H9 (cell line): Measurements from ENCODE around the gene SREBF1. TPM values are rescaled to one million over a fixed set of nuclear protein-coding genes. Genes with fewer than 3 reads are reported as not detected.

Experiments used
- DNase-seq: peaks from one replicate; pipeline ENCODE4 v3.0.0-alpha.2; 2017
- H2AFZ ChIP-seq: one replicate; pipeline ENCODE4 v1.6.1; 2013; ENCODE audit warnings: mild to moderate bottlenecking, low read length, control low read depth, moderate library complexity
- H2AK5ac ChIP-seq: 2 replicates; pipeline ENCODE4 v1.6.1; 2013; ENCODE audit warnings: low read length, control low read depth, mixed read lengths; ENCODE audit not compliant: insufficient read length
- H2BK120ac ChIP-seq: one replicate; pipeline ENCODE4 v1.6.1; 2013; ENCODE audit warnings: low read depth, mild to moderate bottlenecking, low read length, control low read depth, inconsistent platforms; ENCODE audit not compliant: poor library complexity, severe bottlenecking
- H2BK12ac ChIP-seq: 2 replicates; pipeline ENCODE4 v1.6.1; 2013; ENCODE audit warnings: low read length, control low read depth, mixed read lengths, low read depth; ENCODE audit not compliant: insufficient read length
- H2BK15ac ChIP-seq: 2 replicates; pipeline ENCODE4 v1.6.1; 2013; ENCODE audit warnings: low read depth, low read length, control low read depth
- H2BK20ac ChIP-seq: one replicate; pipeline ENCODE4 v1.6.1; 2013; ENCODE audit warnings: low read depth, mild to moderate bottlenecking, low read length, control low read depth, inconsistent platforms; ENCODE audit not compliant: poor library complexity, severe bottlenecking
- H2BK5ac ChIP-seq: 2 replicates; pipeline ENCODE4 v1.6.1; 2013; ENCODE audit warnings: low read length, control low read depth, mixed read lengths; ENCODE audit not compliant: insufficient read length
- H3K14ac ChIP-seq: 2 replicates; pipeline ENCODE4 v1.6.1; 2013; ENCODE audit warnings: low read length, control low read depth; ENCODE audit not compliant: insufficient read depth
- H3K18ac ChIP-seq: 2 replicates; pipeline ENCODE4 v1.6.1; 2013; ENCODE audit warnings: low read depth, mild to moderate bottlenecking, mixed read lengths, low read length, control low read depth; ENCODE audit not compliant: insufficient read length
- H3K23ac ChIP-seq: 2 replicates; pipeline ENCODE4 v1.6.1; 2013; ENCODE audit warnings: low read length, control low read depth, mixed read lengths, low read depth; ENCODE audit not compliant: insufficient read length
- H3K23me2 ChIP-seq: 2 replicates; pipeline ENCODE4 v1.6.1; 2013; ENCODE audit warnings: low read depth, mild to moderate bottlenecking, mixed read lengths, low read length, control low read depth; ENCODE audit not compliant: insufficient read length, poor library complexity, severe bottlenecking
- H3K27ac ChIP-seq: 2 replicates; pipeline ENCODE4 v1.5.1; 2013; ENCODE audit warnings: low read length, control low read depth, mixed read lengths, low read depth; ENCODE audit not compliant: insufficient read length
- H3K27me3 ChIP-seq: 2 replicates; pipeline ENCODE4 v1.6.1; 2013; ENCODE audit warnings: low read length, control low read depth, inconsistent platforms; ENCODE audit not compliant: insufficient read depth
- H3K4ac ChIP-seq: 2 replicates; pipeline ENCODE4 v1.6.1; 2013; ENCODE audit warnings: low read depth, mild to moderate bottlenecking, control low read depth, inconsistent platforms, low read length, moderate library complexity
- H3K4me1 ChIP-seq: 2 replicates; pipeline ENCODE4 v1.6.1; 2013; ENCODE audit warnings: low read length, control low read depth, inconsistent platforms; ENCODE audit not compliant: insufficient read depth
- H3K4me2 ChIP-seq: 2 replicates; pipeline ENCODE4 v1.6.1; 2013; ENCODE audit warnings: low read length, control low read depth, mixed read lengths; ENCODE audit not compliant: insufficient read length, insufficient read depth
- H3K56ac ChIP-seq: 2 replicates; pipeline ENCODE4 v1.6.1; 2013; ENCODE audit warnings: low read depth, mild to moderate bottlenecking, mixed read lengths, low read length, control low read depth; ENCODE audit not compliant: insufficient read length
- H3K79me1 ChIP-seq: 2 replicates; pipeline ENCODE4 v1.6.1; 2013; ENCODE audit warnings: low read depth, mild to moderate bottlenecking, moderate library complexity, low read length, control low read depth, inconsistent platforms; ENCODE audit not compliant: insufficient read depth, poor library complexity, severe bottlenecking
- H3K79me2 ChIP-seq: 2 replicates; pipeline ENCODE4 v1.6.1; 2013; ENCODE audit warnings: low read length, control low read depth, inconsistent platforms; ENCODE audit not compliant: insufficient read depth
- H3K9ac ChIP-seq: 2 replicates; pipeline ENCODE4 v1.6.1; 2013; ENCODE audit warnings: low read length, control low read depth, mixed read lengths; ENCODE audit not compliant: insufficient read length; ENCODE audit errors: extremely low read depth
- H3K9me3 ChIP-seq: one replicate; pipeline ENCODE4 v1.6.1; 2013; ENCODE audit warnings: low read depth, low read length, inconsistent platforms; ENCODE audit not compliant: control insufficient read depth
- H3T11ph ChIP-seq: one replicate; pipeline ENCODE4 v1.6.1; 2013; ENCODE audit warnings: mild to moderate bottlenecking, low read length, control low read depth, inconsistent platforms
- H4K20me1 ChIP-seq: one replicate; pipeline ENCODE4 v1.6.1; 2013; ENCODE audit not compliant: control insufficient read depth, insufficient read length, insufficient read depth
- H4K5ac ChIP-seq: 2 replicates; pipeline ENCODE4 v1.6.1; 2013; ENCODE audit warnings: low read depth, mild to moderate bottlenecking, mixed read lengths, low read length, control low read depth; ENCODE audit not compliant: insufficient read length
- H4K8ac ChIP-seq: replicated peaks from 2 replicates; pipeline ENCODE4 v1.6.1; 2013; ENCODE audit warnings: low read length, control low read depth, mixed read lengths, low read depth; ENCODE audit not compliant: insufficient read length
- H4K91ac ChIP-seq: 2 replicates; pipeline ENCODE4 v1.6.1; 2013; ENCODE audit warnings: low read depth, mild to moderate bottlenecking, moderate library complexity, mixed read lengths, low read length, control low read depth; ENCODE audit not compliant: insufficient read length
- H3K27ac Mint-ChIP-seq, 3 experiments: 2 replicates in 2 of 3; 3 replicates in 1 of 3; pipeline ENCODE4 v1.8.0; 2020 to 2021; ENCODE audit warnings: mixed read lengths in 3 of 3, mild to moderate bottlenecking in 1 of 3, moderate library complexity in 1 of 3
- H3K27me3 Mint-ChIP-seq: 2 replicates; pipeline ENCODE4 v1.8.0; 2021; ENCODE audit warnings: low read depth, mild to moderate bottlenecking, moderate library complexity, mixed read lengths
- H3K36me3 Mint-ChIP-seq, 3 experiments: 2 replicates in 2 of 3; 3 replicates in 1 of 3; pipeline ENCODE4 v1.8.0; 2020 to 2021; ENCODE audit warnings: low read depth in 3 of 3, mixed read lengths in 3 of 3; ENCODE audit not compliant: insufficient read depth in 1 of 3
- H3K4me1 Mint-ChIP-seq, 2 experiments: 2 replicates each; pipeline ENCODE4 v1.8.0; 2020; ENCODE audit warnings: mixed read lengths in 2 of 2
- H3K4me3 Mint-ChIP-seq, 2 experiments: 2 replicates in 1 of 2; 3 replicates in 1 of 2; pipeline ENCODE4 v1.8.0; 2020 to 2021; ENCODE audit warnings: mild to moderate bottlenecking in 2 of 2, mixed read lengths in 2 of 2, moderate library complexity in 1 of 2
- H3K9me3 Mint-ChIP-seq, 2 experiments: 2 replicates in 1 of 2; 3 replicates in 1 of 2; pipeline ENCODE4 v1.8.0; 2020; ENCODE audit warnings: mild to moderate bottlenecking in 2 of 2, mixed read lengths in 2 of 2, moderate library complexity in 1 of 2
- WGBS: extraction: QIAGEN DNeasy Blood & Tissue Kit; methylation state at CpG from one replicate; pipeline ENCODE4 v1.1.7; 2013; ENCODE audit warnings: missing lambda C conversion rate, low lambda C conversion rate, mixed read lengths; ENCODE audit not compliant: insufficient read length; ENCODE audit errors: extremely low coverage; 5-methylcytosine and 5-hydroxymethylcytosine counted together
- total RNA-seq: library from RNA; stranded (reverse); gene quantifications from 2 replicates; pipeline ENCODE4 v1.2.1, GENCODE V29; 2021
- TF ChIP-seq, protein P1 (sequence below): fragments of 200-600 bp; sonication (generic); conservative IDR thresholded peaks from 3 replicates; pipeline ENCODE4 v1.8.0; 2021; ENCODE audit warnings: antibody characterized with exemption, mild to moderate bottlenecking

The SREBF1 gene
- total RNA-seq, 1 experiment from 2014 or later, result 81.9 TPM

- H3K27me3 ChIP-seq, result no peaks in the 10 kb centered on the region; the same call in 1 of the 2 replicates
- no peak for DNase-seq
- Mint-ChIP-seq H3K4me1 (peaks cover 21 to 38% of the 10 kb centered on the region in 2 experiments), H3K9me3 (no peaks in the 10 kb centered on the region), H3K27ac (peak overlapping the region; percentile 78 to 81 (median 81); a peak in 5 of 7 replicates), H3K4me3 (no peak overlapping the region), H3K27me3 (peaks cover 2% of the 10 kb centered on the region; the same call in 1 of the 2 replicates), H3K36me3 (peaks cover 26 to 66% (median 57%) of the 10 kb centered on the region in 3 experiments)
- H2BK20ac ChIP-seq, result no peak overlapping the region
- H3T11ph ChIP-seq, result no peak overlapping the region
- no peak overlapping the region for H2BK120ac ChIP-seq
- H2AK5ac ChIP-seq, result no peak overlapping the region
- H3K79me1 ChIP-seq, result no peaks in the 10 kb centered on the region
- no peak overlapping the region for H4K8ac ChIP-seq
- no peaks in the 10 kb centered on the region for H3K79me2 ChIP-seq
- TF ChIP-seq, protein P1, sequence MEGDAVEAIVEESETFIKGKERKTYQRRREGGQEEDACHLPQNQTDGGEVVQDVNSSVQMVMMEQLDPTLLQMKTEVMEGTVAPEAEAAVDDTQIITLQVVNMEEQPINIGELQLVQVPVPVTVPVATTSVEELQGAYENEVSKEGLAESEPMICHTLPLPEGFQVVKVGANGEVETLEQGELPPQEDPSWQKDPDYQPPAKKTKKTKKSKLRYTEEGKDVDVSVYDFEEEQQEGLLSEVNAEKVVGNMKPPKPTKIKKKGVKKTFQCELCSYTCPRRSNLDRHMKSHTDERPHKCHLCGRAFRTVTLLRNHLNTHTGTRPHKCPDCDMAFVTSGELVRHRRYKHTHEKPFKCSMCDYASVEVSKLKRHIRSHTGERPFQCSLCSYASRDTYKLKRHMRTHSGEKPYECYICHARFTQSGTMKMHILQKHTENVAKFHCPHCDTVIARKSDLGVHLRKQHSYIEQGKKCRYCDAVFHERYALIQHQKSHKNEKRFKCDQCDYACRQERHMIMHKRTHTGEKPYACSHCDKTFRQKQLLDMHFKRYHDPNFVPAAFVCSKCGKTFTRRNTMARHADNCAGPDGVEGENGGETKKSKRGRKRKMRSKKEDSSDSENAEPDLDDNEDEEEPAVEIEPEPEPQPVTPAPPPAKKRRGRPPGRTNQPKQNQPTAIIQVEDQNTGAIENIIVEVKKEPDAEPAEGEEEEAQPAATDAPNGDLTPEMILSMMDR, result no peak
- H3K4me2 ChIP-seq, result no peak overlapping the region
- H3K23ac ChIP-seq, result no peak overlapping the region
- H3K4ac ChIP-seq, result no peak overlapping the region
- no peaks in the 10 kb centered on the region; the same call in 1 of the 2 replicates for H3K4me1 ChIP-seq
- no peak overlapping the region for H2AFZ ChIP-seq
- no peak overlapping the region for H2BK12ac ChIP-seq
- no peak overlapping the region for H3K27ac ChIP-seq
- no peak overlapping the region for H4K5ac ChIP-seq
- WGBS, result no CpG with 5 or more reads among the region's 17 CpGs
- H3K56ac ChIP-seq, result no peak overlapping the region
- no peak overlapping the region for H4K91ac ChIP-seq
- no peaks in the 10 kb centered on the region for H4K20me1 ChIP-seq
- H3K18ac ChIP-seq, result no peak overlapping the region
- no peak overlapping the region for H3K9ac ChIP-seq
- no peak overlapping the region for H2BK15ac ChIP-seq
- H3K14ac ChIP-seq, result no peak overlapping the region
- no peaks in the 10 kb centered on the region for H3K23me2 ChIP-seq
- H3K9me3 ChIP-seq, result no peaks in the 10 kb centered on the region
- no peak overlapping the region for H2BK5ac ChIP-seq
Observed at GRCh38 chr17:17815436-17816200, 21.2 kb downstream of the SREBF1 start.
